Chondrocyte (in vitro differentiated cells): Measurements from ENCODE around the gene PRDM15. TPM values are rescaled to one million over a fixed set of nuclear protein-coding genes. Genes with fewer than 3 reads are reported as not detected.

Source experiments
- DNase-seq: peaks from one replicate; pipeline ENCODE4 v3.0.0; 2021; ENCODE audit warnings: mixed read lengths, low spot score
- H3K27ac Mint-ChIP-seq: one replicate; pipeline ENCODE4 v1.8.0; 2021; ENCODE audit warnings: mild to moderate bottlenecking, moderate library complexity, mixed read lengths; ENCODE audit not compliant: unreplicated experiment
- H3K27me3 Mint-ChIP-seq: 2 replicates; pipeline ENCODE4 v1.8.0; 2021; ENCODE audit warnings: low read depth, mixed read lengths
- H3K36me3 Mint-ChIP-seq: 2 replicates; pipeline ENCODE4 v1.8.0; 2021; ENCODE audit warnings: low read depth, mixed read lengths
- H3K4me1 Mint-ChIP-seq: 2 replicates; pipeline ENCODE4 v1.8.0; 2021; ENCODE audit warnings: low read depth, mild to moderate bottlenecking, mixed read lengths
- H3K4me3 Mint-ChIP-seq: one replicate; pipeline ENCODE4 v1.8.0; 2021; ENCODE audit warnings: mild to moderate bottlenecking, moderate library complexity, mixed read lengths; ENCODE audit not compliant: unreplicated experiment
- H3K9me3 Mint-ChIP-seq: 2 replicates; pipeline ENCODE4 v1.8.0; 2021; ENCODE audit warnings: low read depth, mixed read lengths
- CTCF ChIP-seq: fragments of 200-600 bp; sonication (generic); IDR thresholded peaks from 2 replicates; pipeline ENCODE4 v1.5.0; 2021; ENCODE audit warnings: antibody characterized with exemption, mild to moderate bottlenecking, moderate library complexity
- total RNA-seq: library from RNA; stranded (reverse); gene quantifications from 3 replicates; pipeline ENCODE4 v1.2.1, GENCODE V29; 2021

Gene PRDM15
- total RNA-seq, 1 donor from 2014 or later, result 4.9 TPM

DNA sequence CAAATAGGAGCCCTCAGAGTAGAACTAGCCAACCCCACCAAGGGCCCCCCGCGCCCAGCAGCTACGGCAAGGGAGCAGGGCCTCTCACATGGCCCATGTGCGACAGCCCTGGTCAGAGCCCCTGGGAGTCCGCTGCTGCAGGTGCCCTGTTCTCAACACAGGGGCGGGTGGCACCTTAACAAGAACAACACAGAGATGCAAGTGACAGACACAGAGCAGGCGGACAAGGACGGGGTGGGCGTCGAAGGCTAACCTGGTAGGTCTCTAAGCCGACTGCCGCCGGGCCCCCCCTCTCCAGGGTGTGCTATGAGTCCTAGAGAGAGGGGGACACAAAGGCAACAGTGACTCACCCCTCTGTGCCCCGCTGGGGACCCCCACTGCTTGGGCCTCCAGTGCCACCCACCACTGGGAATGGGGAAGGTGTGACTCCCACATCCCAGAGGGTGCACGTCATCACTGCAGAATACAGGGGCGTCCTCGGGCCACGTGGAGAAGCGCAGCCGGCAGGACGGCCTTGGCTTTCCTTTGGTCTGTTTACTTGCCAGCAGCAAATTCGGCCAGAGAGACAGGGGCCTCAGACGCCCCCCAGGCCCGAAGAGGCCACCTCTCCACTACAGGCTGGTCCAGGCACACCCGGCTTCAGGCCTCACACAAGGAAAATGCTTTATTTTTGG is 44.8 kb downstream of the PRDM15 start:
- no peaks in the 10 kb centered on the region for H3K4me1 Mint-ChIP-seq
- peak; percentile 69 for DNase-seq
- H3K36me3 Mint-ChIP-seq, result peaks cover 20% of the 10 kb centered on the region
- H3K4me3 Mint-ChIP-seq, result no peak overlapping the region
- no peaks in the 10 kb centered on the region for H3K27me3 Mint-ChIP-seq
- H3K27ac Mint-ChIP-seq, result no peak overlapping the region
- no peak for TF ChIP-seq CTCF
- H3K9me3 Mint-ChIP-seq, result no peaks in the 10 kb centered on the region

DNA sequence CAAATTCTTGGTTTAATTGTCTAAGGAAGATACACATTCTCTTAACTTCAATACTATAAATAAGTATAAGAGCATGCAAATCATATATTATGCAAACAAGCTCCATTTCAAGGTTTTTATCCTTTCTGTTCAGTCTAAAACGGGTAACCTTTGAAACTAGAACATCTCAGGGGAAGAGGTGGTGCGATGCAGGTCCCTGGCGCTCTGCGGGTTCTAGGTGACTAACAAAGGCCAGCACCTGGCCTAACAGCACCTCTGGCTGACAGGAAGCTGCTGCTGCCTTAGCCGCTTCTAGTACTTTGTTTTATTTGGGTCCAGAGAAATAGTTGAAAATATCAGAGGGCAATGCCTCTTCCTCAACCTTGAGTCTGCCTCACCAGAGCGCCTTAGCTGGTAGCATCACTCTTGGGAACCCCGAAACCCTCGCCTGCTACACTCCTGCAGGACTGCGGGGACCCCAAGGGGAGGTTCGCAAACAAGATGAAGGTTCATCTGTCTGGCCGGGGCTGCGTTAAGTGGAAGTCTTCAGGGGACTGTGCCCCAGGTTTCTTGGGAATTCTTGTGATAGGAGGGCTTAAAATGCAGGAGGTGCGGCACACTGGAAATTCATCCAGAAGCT is 45.5 kb downstream of the PRDM15 start:
- Mint-ChIP-seq H3K4me1 (no peaks in the 10 kb centered on the region), H3K27ac (no peak overlapping the region), H3K27me3 (no peaks in the 10 kb centered on the region), H3K4me3 (no peak overlapping the region), H3K36me3 (peaks cover 18% of the 10 kb centered on the region), H3K9me3 (no peaks in the 10 kb centered on the region)
- DNase-seq, result peak; percentile 43
- no peak for TF ChIP-seq CTCF

- peaks cover 16% of the 10 kb centered on the region for H3K36me3 Mint-ChIP-seq
- H3K4me3 Mint-ChIP-seq, result no peak overlapping the region
- H3K27me3 Mint-ChIP-seq, result no peaks in the 10 kb centered on the region
- peak; percentile 50 for DNase-seq
- no peak for TF ChIP-seq CTCF
- no peaks in the 10 kb centered on the region for H3K9me3 Mint-ChIP-seq
- H3K27ac Mint-ChIP-seq, result no peak overlapping the region
- no peaks in the 10 kb centered on the region for H3K4me1 Mint-ChIP-seq
Measured at GRCh38 chr21:41832596-41833496, 46.3 kb downstream of the PRDM15 start.

- no peak for TF ChIP-seq CTCF
- Mint-ChIP-seq H3K27ac (no peak overlapping the region), H3K36me3 (peaks cover 13% of the 10 kb centered on the region), H3K27me3 (no peaks in the 10 kb centered on the region), H3K4me1 (no peaks in the 10 kb centered on the region), H3K4me3 (no peak overlapping the region), H3K9me3 (no peaks in the 10 kb centered on the region)
- no peak for DNase-seq
Measured at GRCh38 chr21:41831866-41832595, 47.1 kb downstream of the PRDM15 start.

DNA sequence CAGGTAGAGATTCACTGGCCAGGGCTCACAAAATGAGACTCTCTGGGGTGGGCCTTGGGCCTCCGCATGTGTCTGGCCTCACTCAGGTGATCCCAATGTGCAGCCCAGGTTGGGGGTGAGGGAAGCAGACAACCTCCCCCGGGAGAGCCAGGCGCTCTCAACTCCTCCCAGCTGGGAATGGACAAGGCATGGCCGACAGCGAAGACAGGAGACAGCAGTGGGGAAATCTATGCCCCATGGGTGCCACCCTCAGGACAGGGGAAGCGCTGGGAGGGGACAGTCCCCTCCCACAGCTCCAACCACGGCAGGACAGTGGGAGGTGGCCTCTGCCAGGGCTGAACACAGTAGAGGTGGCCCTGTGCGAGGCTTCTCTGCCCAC is 47.7 kb downstream of the PRDM15 start:
- peaks cover 11% of the 10 kb centered on the region for H3K36me3 Mint-ChIP-seq
- TF ChIP-seq CTCF, result no peak
- no peaks in the 10 kb centered on the region for H3K4me1 Mint-ChIP-seq
- no peaks in the 10 kb centered on the region for H3K9me3 Mint-ChIP-seq
- H3K27me3 Mint-ChIP-seq, result no peaks in the 10 kb centered on the region
- peak; percentile 61 for DNase-seq
- H3K27ac Mint-ChIP-seq, result no peak overlapping the region
- no peak overlapping the region for H3K4me3 Mint-ChIP-seq
